HG03097 (cell line): ENCODE data around the gene OR2T3.
"Not testable (repeated sequence)": the region's sequence is repeated elsewhere in the genome, so short reads cannot be mapped to it uniquely, and the experiment has no call there.

Experiments used
- ATAC-seq: cut with Tn5 transposase; IDR thresholded peaks from one replicate; pipeline ENCODE4 v1.9.1; 2021; ENCODE audit not compliant: unreplicated experiment, low FRiP score

The OR2T3 gene

GRCh38 chr1:248473051-248473450 is at the start of gene OR2T3:
Gene OR2T3, plus strand, starts transcription at chr1:248473351. Its CDS starts 0 bp downstream, at chr1:248473351.
- ATAC-seq, result not testable (repeated sequence)

GRCh38 chr1:248427526-248428191 is 45.5 kb upstream of the OR2T3 start:
- ATAC-seq, result peak; percentile 40

- peak; percentile 95 for ATAC-seq
These were observed 45.0 kb upstream of the OR2T3 start for GRCh38 chr1:248428192-248428533.

DNA sequence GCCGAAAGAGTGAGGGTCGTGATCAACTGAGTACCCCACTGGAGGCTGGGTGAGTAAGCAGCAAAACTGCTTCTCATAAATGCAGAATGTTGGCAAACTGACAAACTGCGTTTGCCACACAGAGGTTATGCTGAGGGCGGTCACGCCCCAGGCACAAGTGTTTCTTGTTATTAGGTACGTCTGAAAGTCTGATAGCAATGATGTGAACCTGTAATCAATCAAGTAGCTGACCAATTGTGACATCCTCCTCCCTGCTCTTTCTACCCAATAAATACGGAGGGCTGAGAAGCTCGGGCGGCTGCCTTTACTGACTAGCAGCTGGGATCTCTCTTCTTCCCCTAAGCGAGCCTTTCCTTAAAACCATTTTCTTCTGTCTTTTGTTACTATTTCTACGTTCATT is 41.5 kb upstream of the OR2T3 start:
- not testable (repeated sequence) for ATAC-seq

DNA sequence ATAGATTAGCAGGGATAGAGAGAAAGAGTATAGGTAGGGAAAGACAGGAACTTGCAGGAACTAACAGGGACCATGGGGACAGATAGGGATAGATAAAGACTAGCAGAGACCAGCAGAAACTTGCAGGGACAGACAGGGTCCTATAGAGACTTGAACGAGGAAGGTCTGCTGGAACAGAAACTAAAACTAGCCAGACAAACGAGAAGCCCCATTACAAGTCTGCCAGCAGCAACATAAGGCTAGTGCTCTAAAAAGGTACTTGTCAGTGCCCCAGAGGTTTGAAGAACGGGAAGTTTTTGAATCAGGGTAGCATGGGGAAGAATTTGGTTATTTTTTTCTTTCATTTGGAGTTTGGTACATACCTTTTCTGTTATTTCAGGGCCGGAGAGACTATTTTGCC is 41.0 kb upstream of the OR2T3 start:
- ATAC-seq, result not testable (repeated sequence)

- not testable (repeated sequence) for ATAC-seq
These were observed 39.2 kb upstream of the OR2T3 start for GRCh38 chr1:248433811-248434415.

- not testable (repeated sequence) for ATAC-seq
These were observed 38.2 kb upstream of the OR2T3 start for GRCh38 chr1:248434913-248435312.

DNA sequence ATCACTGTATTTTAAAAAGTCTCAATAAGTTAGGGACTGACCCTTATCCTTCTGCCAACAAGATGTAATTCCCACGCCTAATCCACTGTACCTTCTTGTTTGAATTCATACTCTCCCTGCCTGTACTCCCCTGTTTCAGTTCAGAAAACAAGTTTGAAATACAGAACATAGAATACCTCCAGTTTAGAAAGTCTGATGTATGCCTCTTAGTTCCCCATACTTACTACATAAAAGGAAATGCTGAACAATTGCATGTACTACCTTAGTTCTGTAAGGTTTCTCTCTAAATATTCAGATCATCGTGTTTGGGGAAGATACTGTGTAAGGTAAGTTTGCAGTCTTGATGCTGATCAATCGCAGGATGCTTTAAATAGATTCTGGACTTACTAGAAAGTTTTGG is 36.8 kb upstream of the OR2T3 start:
- ATAC-seq, result not testable (repeated sequence)

DNA sequence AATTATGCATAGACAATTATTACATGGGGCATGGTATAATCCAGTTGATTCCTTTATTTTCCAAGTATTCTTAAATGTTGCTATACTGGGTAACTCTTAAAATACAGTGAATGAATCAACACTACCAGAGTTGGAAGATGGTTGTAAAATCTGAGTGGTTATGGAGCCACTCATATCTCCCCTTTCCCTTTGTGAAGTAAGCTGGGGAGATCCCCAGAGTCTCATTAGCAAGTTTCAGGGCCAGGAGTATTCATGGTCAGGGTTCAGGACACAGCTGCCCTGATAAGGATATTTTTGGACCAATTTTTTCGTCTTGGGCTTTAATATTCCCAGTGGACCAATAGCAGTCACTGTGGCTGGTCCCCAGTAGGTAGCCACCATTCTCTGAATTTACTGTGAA is 34.5 kb upstream of the OR2T3 start:
- not testable (repeated sequence) for ATAC-seq

- ATAC-seq, result not testable (repeated sequence)
These were observed 33.9 kb upstream of the OR2T3 start for GRCh38 chr1:248439283-248439682.

GRCh38 chr1:248442500-248443277 is 30.5 kb upstream of the OR2T3 start:
- ATAC-seq, result not testable (repeated sequence)

GRCh38 chr1:248444603-248445002 is 28.5 kb upstream of the OR2T3 start:
- ATAC-seq, result not testable (repeated sequence)

GRCh38 chr1:248445399-248445798 is 27.8 kb upstream of the OR2T3 start, which contains the start of gene OR2T2:
Gene OR2T2, plus strand, starts transcription at chr1:248445637. Its CDS starts 7,161 bp downstream, at chr1:248452798.
- ATAC-seq, result not testable (repeated sequence)

DNA sequence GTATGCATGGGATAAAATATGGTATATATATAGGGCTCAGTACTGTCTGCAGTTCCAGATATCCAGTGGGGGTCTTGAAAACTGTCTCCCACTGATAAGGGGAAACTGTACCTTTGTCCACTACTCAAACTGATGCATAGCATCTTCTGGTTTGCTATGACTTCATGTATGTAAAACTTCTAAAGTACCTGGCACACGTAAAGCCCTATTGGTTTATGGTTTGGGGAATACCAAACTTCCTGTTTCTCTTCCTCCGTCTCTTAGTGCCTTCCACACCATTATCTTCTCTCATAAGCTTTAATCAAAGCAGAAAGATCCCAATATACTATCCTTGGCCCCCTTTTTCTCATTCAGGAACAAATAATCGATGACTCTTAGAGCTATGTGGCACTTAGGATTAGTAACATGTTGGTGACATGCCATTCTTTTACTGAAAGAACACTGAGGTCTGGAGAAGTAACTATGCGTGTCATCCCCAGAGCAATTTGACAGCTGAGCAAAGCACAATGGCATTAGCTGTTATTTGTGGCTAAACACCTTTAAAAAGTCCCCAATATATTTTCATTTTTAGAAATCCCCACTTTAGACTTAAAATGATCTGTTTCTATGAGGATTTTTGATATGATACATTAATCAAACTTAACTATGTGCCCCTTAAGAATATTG is 24.6 kb upstream of the OR2T3 start:
- peak; percentile 49 for ATAC-seq

DNA sequence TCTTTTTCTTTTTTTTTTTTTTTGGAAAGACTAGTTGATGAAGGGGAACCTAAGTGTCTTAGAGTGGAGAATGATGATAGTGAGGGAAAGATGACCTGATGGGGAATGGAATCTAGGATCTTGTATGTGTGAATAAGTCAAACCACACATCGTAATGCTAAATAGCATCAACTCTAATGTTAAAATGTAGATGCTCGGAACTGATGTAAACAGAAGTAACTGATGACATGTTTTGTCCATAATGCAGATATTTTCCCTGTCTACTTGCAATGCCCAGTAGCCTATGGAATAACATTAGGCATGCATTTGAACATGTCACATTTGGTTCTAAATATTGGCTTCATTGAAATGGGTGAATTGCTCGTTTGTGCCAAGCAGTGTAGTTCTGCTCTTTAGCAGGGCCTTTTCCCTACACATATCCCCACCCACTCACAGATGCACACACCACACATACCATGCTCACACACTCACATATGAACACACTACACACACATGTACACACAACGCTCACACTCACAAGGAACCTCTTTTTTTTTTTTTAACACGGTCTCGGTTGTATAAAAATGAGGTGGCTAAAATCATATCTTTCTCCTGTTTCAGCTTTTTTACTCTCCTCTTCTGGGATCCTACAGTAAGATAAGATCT is 23.2 kb upstream of the OR2T3 start:
- ATAC-seq, result not testable (repeated sequence)

- peak; percentile 43 for ATAC-seq
These were observed 22.5 kb upstream of the OR2T3 start for GRCh38 chr1:248450466-248451145.

- ATAC-seq, result not testable (repeated sequence)
These were observed 19.5 kb upstream of the OR2T3 start for GRCh38 chr1:248453619-248454018.

GRCh38 chr1:248455045-248455444 is 18.1 kb upstream of the OR2T3 start:
- not testable (repeated sequence) for ATAC-seq

DNA sequence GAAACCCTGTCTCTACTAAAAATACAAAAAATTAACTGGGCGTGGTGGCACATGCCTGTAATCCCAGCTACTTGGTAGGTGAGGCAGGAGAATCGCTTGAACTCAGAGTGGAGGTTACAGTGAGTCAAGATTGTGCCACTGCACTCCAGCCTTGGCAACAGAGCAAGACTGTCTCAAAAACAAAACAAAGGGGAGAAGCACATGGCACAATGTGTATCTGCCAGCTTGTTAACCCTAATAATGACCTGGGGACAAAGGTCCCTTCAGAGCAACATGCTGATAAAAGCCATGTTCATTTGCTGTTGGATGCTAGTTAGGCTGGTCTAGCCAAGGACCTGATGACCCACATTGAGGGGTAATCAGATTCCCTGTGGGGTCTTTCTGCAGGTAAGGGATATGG is 16.5 kb upstream of the OR2T3 start:
- ATAC-seq, result not testable (repeated sequence)

- not testable (repeated sequence) for ATAC-seq
These were observed 14.0 kb upstream of the OR2T3 start for GRCh38 chr1:248459117-248459516.
